ENCODE measurements around the gene TRPV4.

Gene TRPV4

DNA sequence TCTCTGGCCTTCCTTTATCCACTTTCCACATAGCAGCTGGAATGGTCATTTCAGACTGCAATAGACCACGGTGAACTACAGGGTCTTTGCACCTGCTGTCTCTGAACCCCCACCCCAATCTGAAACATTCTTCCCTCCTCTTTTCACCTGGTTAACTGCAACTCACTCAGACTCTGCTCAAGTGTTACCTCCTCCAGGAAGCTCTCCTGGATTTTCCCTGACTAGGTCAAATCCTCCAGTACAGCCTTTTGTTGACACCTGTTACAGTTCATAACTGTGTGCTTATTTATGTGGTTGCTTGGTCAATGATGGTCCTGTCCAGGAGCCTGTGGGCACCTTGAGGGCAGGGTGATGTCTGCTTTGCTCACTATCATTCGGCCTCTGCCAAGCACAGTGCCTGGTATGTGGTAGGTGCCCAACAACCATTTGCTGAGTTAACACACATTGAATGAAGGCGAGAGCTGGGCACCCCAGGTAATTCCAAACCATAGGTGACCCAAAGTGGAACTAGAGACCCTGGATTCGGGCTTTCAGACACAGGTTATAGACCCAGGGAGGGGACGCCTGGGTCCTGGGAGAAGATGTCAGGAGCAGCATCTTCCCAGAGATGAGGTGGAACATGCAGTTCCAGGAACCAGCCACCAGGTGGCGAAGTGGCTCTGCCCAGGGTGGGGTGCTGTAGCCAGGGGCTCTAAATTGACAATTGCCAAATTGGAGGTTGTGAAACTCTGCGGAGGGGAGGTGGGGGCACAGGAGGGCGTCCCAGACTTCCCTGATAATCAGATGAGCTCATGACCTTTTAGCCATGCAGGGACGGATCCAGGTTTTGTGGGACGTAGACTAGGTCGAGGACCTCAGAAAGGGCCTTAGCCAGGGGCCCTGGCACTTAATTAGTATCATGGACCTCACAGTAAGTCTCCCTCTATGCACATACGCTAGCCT lies 28.1 kb downstream of the TRPV4 start:
- no peak for DNase-seq

DNA sequence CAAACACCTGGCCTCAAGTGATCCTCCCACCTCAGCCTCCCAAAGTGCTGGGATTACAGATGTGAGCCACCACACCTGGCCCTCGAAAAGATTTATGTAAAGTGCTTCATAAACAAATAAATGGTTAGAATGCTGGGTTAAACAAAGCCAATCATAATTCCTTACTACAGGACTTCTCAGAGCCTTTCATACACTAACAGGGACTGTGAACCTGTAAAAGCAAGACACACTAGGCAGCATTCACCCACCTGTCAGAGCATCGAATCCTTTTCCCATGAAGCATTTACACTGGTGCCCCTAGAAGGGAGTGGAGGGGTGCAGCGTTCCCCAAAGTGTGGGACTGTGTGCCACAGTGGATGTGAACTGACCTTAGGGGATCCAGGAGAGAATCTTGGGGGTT lies 29.5 kb downstream of the TRPV4 start:
- DNase-seq = no peak

DNA sequence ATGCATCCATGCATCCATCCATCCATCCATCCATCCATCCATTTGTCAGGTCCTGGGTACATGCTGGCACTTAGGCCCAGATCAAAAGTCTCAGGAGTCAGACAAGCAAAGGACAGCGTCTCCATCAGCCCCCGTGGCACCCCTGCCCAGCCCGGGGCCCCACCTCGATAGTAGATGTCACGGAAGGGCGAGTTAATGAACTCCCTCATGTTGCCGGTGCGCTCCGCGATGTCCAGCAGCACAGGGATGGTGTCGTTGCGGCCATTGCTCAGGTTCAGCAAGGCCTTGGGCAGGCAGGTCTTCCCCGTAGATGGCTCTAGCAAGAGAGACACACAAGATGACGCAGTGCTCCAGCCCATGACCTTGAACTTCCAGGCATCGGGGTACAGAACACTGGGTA lies 30.4 kb downstream of the TRPV4 start:
- no peak for DNase-seq

DNA sequence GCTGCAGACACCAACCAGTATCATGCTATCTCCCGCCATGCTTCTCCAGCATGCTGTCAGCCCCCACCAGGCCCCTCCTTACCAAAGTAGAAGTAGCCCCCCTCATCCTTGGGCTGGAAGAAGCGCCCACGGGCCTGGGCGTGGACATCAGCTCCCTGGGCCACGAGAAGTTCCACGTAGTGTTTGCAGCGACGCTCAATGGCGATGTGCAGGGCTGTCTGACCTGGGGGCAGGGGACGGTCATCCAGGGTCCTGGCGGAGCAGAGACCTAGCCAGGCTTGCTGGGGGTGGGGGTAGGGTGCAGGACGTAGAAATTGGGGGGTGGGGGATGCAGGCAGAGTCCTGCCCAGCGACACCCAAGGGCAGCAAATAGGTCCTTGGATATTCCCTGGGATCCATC lies 32.7 kb downstream of the TRPV4 start:
- DNase-seq = no peak

DNA sequence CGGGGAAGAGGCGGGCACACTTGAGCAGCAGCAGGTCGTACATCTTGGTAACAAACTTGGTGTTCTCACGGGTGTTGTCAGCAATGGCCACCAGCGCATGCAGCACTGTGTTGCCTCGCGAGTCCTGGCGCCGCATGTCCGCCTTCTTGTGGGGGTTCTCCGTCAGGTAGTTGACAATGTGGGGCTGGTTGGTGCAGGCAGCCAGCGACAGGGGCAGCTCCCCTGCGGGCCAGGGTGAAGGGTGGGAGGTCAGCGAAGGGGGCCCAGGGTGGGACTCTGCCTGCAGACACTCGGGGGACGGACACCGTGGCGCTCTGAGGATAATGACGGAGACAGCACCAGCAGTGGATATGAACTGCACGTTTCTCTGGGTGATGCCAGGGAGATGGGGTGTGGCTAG lies 34.5 kb downstream of the TRPV4 start:
- no peak for DNase-seq

DNA sequence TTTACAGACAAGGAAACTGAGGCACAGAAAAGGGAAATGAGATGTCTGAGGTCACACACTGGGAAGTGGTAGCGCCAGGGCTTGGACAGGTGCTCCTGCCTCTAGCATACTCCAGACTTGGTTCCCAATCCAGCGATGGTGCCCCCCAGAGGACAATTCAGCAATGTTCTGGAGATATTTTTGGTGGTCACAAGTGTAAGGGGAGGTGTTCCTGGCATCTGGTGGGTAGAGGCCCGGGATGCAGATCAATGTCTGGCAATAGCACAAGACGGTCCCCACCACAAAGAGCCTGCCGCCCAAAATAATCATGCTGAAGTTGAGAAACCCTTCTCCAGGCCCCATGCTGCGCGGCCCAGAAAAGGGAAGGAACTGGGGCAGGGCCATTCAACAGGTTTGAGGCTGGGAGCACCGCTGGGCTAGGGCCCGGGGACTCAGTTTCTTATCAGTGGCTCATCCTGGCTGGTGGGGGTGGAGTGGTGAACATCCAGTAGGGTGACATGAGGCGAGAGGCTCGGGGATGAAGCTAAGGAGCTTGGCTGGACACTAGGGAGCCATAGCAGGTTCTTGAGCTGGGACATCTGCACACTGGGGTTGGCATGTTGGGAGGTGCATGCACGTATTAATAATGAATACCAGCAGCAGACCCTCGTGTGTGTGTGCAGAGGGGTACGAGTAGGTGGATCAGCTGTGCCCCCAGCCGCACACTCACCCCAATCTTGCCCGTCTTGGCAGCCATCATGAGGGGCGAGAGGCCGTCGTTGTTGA lies 35.1 kb downstream of the TRPV4 start:
- no peak for DNase-seq

DNA sequence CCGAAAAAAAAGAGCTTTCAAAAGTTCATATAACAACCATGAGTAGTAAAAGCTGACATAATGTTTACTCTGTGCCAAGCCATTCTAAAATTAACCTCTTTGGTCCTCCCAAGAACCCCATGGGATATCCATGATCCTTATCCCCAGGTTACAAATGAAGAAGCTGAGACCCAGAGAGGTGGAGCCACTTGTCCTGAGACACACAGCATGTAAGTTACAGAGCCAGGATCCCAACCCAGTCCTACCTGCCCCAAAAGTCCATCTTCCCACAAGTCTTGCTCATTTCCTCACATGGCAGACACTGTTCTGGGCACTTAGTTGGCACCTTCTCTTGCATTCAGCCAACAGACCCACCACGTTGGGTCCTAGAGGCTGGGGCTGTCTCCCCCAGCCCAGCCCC lies 37.1 kb downstream of the TRPV4 start:
- no peak for DNase-seq

DNA sequence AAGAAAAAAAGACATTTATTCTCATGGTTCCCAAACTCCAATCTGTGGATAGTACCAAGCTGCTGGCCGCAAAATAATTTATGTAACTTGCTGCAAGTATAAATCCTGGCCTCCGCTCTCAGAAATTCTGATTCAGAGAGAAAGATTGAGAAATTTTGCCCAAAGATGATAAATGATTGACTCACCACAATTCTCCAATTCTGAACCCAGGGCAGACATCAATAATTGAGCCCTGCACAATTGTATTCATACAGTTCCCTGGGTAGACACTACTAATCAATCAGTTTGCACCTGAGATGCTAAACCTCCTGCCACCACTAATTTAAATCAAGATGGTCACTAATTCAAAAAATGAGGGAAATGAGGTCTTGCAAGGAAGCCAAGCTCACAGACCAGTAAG lies 38.2 kb downstream of the TRPV4 start:
- peak; percentile 36 for DNase-seq

DNA sequence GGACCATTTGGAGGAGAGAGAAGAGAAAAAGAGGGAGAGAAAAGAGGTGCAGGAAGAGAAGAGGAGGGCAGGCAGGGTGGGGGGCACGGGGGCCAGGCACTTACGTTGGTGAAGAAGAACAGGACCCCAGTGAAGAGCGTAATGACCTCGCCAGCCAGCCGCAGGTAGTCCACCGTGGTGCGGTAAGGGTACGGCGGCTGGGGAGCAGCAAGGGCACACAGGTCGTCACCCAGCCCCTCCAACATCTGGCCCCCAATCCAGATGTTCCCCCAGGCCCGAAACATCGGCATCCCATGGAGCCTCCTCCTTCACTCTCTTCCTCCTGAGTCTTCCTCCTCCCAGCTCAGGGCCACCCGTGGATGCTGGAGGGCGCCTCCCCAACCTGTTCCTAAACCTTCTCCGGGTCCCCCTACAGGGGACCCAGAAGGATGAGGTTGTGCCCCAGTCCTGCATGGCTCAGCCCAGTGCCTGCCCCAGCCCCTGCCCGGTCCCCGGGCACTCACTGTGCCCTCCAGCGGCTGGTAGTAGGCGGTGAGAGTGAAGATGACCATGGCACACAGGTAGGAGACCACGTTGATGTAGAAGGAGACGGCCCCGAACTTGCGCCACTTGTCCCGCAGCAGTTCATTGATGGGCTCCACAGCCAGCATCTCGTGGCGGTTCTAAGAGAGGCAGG lies 39.2 kb downstream of the TRPV4 start:
- DNase-seq = no peak

DNA sequence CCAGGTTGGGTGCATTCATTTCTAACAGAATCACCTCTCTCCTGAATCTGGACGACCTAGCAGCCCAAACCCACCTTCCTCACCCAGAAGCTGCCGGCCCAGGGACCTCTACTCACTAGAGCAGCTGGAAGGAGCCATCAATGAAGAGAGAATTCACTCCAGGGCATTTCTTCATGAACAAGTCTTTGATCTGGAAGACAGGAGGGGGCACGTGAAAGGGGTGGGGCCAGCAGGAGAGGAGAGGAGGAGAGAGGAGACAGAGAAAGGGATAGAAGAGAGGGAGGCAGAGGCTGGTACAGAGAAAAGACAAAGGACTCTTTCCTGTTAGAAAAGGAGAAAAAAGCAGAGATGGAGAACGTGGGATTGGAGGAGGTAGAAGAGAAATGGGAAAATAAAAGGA lies 39.8 kb downstream of the TRPV4 start:
- DNase-seq = no peak

DNA sequence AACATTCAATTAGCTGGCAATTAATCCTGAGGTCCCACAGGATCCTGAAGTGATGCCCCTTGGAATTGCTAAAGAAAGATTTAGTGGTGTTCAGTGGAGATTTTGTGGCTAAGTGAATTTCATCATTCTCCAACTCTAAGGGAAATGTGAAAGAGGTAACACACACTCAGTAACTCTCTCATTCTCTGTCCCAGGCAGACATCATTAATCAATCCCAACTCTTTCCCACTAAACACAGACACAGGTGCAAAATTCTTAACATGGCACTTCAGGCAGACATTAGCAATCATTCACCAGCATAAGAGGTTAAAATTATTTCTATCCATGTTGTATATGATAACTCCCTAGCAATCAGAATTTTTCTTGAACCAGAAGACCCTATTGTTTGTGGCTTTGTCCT lies 40.2 kb downstream of the TRPV4 start:
- no peak for DNase-seq

DNA sequence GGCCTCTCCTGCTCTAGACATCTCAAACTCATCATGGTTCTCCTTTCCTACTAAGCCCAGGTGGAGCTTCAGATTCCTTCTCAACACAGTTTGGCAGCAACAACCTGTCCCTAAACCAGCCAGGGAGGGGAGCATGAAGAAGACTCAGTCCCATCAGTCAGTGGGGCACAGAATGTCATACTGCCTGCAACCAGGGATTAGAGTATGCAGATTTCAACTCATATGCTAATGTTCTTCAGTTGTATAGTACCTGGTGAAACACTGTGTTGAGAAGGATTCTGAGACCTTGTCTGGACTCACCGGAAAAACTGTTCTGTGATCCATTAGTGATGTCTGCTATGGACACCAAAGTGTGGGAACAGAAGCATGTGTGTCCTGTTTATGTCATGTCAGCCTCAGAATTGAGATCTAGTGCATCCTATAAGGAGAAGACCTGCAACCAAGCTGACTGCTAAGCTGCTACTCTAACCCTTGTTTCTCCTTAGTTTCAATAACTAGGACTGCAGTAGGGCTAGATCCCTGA lies 43.6 kb downstream of the TRPV4 start:
- DNase-seq = no peak

DNA sequence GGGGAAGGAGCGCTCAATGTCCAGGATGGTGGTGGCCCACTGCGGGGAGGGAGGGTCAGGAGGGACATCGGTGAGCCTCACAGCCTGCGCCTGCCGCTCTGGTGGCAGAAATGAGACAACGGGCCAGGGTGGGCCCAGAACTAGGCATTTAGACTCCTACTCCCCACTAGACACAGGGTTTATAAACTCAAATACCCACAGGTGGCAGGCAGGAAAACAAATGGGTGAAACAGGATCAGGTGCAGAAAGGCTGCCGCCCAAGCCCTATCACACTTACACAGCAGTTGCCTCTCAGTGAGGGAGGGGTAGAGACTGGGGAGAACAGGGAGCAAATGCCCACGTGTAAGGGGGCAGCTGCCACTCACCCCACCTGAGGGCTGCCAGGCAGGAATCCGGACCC lies 46.4 kb downstream of the TRPV4 start:
- DNase-seq = no peak

DNA sequence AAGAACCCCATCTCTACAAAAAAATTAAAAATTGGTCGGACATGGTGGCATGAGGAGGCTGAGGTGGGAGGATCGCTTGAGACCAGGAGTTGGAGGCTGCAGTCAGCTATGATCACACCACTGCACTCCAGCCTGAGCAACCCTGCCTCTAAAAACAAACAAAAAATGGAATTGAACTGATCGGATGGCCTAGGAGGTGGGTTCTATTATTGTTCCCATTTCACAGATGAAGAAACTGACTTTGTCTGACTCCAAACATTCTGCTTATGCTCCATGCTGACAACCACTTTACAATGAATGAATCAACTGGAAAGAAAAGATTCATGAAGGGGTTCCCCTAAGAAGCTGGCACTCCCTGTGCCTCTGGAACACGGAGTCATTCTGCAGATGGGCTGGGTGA lies 47.3 kb downstream of the TRPV4 start:
- DNase-seq = no peak

DNA sequence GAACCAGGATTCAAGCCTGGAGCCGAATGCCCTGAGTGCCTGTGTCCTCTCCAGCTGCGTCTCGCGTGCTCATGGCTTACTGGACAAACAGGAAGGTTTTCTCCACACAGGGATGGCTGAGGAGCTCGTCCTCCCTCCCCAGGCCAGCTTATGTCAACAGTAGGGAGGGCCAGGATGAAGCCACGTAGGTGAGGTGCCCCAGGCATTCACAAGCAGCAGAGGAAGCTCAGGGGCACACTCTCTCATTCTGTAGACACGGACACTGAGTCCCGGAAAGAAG lies 49.3 kb downstream of the TRPV4 start:
- DNase-seq = no peak

DNA sequence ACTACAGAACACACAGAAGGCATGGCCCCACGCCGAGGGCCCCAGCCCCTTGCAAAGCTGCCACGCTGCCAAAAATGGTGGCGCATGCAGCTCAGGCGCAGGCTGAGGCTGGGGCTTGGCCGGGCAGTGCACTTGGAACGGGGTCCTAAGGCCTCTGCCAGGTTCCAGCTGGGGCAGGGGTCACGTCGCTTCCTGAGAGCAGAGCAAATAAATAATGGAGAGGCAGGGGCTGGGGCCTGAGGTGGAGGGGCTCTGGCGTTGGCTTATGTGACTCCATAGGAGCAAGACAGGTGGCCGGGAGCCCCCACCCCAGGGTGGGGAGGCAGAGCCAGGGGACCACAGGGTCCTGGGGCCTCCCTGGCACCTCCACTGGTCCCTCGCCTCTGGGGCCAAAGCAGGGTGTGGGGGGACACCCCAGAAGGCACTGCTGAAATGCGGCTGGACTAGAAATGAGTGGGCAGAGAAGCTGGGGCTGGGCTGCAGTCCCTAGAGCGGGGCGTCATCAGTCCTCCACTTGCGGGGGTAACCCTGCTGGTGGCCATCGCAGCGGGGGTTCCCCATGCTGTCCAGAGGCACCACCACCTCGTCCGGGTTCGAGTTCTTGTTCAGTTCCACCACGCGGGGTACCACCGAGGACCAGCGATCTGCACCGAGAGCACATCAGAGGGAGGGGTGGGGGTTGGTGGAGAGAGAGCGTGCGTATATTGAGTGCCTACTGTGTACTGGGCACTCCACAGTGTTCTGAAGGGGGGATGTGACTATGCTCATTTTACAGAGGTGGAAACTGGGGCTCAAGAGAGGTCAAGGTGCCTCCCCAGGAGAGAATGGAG lies 49.8 kb downstream of the TRPV4 start:
- no peak for DNase-seq

DNA sequence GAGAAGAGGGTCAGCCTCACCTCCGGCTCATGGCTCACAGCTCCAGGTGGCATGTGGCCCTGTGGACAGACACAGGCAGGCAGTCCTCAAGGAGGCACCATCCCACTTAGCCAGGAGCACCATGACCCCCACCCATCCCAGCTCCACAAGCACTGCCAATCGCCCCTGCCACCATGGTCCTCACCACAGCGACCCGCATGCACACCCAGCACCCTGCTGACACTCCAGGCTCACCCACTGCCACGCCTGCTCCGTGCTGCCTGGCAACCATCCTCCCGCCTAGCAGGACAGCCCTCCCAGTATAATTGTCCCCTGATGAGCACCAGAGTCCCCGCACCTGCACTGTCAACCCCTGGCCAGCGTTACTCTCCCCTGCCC lies 50.9 kb downstream of the TRPV4 start:
- no peak for DNase-seq

DNA sequence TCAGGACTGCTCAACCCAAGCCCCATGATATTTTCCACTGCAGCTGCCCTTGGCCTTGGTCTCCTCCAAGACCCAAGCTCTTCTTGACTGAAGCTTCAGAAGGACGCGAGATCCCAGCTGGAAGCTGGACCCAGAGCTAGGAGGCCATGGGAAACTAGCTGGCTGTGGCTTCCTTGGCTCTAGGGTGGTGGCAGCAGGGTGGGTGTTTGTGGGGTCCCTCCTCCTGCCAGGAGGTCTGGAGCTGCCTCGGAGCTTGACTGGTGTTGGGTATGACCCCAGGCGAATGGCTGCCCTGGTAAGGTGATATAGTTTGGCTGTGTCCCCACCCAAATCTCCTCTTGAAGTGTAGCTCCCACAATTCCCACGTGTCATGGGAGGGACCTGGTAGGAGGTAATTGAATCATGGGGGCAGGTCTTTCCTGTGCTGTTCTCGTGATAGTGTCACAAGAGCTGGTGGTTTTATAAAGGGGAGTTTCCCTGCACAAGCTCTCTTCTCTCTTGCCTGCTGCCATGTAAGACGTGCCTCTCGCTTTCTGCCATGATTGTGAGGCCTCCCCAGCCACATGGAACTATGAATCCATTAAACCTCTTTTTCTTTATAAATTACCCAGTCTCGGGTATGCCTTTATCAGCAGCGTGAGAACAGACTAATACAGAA lies 51.4 kb downstream of the TRPV4 start:
- no peak for DNase-seq

DNA sequence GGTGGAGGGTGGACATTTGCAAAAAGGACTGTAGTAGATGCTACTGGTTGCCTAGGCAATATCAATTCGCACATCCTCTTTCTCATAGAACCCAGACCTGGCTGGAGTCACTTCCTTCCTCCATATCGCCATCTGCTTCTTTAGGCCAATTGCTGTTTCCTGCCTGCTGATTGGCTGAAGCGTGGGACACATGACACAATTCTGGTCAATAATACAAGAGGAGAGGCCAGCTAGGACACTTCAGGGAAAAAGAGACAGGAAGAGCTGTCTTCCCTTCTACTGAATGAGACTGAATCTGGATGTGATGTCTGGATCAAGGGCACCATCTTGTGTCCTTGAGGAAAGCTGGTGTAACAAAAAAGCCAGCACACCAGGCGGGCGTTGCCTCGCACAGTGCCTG lies 53.8 kb downstream of the TRPV4 start:
- DNase-seq = no peak

DNA sequence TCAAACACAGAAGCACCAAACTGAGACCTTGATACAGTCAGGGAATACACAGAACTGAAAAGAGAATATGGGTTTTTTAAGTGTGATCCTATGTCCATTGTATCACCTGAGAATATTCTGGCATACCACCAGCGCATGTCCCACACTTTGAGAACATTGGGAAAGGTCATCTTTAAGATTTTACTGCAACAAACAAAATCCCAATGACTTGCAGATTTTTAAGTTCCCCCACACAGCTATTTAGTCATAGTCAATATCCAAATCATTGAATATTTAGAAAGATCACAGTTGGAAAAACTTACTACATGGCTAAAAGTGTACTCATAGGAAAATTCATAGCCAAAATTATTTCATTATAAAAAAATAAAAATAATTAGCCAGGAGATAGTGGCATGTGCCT lies 54.5 kb downstream of the TRPV4 start:
- DNase-seq = no peak

DNA sequence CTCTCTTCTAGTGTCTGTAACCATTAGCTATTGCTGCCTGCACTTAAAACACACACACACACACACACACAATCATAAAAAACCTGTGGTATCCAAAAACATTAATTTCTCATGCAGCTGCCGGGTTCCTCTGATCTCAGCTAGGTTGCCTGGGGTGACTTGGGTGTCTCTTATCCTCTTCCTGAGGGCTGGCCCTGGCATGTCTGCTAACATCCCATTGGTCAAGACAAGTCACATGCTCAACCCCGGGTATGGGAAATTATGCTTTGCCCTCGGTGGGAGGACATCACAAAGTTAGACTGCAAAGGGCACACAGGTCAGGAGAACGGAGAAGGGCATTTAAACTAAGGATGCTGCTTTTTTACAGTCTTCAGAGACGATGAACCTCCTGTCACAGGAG lies 55.7 kb downstream of the TRPV4 start:
- peak; percentile 47 for DNase-seq

DNA sequence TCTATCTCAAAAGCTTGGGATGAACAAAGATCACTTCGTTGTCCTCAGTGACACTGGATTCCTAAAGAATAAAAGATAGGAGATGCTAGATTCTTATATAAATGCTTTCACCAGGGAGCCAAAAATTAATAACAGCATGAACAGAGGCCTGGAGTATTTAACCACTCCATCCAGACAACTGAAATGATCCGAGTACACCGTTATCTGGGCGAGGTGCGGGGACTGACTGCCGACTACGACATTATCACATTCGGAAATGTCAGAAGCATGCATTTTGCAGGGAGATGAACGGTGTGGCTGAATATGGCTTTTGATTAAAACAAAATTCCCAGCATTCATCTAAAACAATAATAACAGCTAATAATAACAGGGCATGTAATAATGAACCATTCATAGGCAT lies 56.6 kb downstream of the TRPV4 start:
- no peak for DNase-seq
